Esophagus squamous epithelium (tissue), 4 donors: ENCODE results near the gene GPR3.

Experiments
- CTCF ChIP-seq, 6 experiments: fragments of 450-650 bp in 4 of 6; fragments of 200-600 bp in 2 of 6; sonication (generic) in 2 of 6; IDR thresholded peaks; one replicate each; pipeline ENCODE4 v1.5.1; 2016 to 2019; ENCODE audit warnings: antibody characterized with exemption in 6 of 6, mild to moderate bottlenecking in 4 of 6, moderate library complexity in 4 of 6
- POLR2A ChIP-seq, 4 donors: fragments of 450-650 bp; IDR thresholded peaks; one replicate each; pipeline ENCODE4 v1.6.1; 2017; ENCODE audit warnings: antibody characterized with exemption in 4 of 4, mild to moderate bottlenecking in 4 of 4, moderate library complexity in 3 of 4

DNA sequence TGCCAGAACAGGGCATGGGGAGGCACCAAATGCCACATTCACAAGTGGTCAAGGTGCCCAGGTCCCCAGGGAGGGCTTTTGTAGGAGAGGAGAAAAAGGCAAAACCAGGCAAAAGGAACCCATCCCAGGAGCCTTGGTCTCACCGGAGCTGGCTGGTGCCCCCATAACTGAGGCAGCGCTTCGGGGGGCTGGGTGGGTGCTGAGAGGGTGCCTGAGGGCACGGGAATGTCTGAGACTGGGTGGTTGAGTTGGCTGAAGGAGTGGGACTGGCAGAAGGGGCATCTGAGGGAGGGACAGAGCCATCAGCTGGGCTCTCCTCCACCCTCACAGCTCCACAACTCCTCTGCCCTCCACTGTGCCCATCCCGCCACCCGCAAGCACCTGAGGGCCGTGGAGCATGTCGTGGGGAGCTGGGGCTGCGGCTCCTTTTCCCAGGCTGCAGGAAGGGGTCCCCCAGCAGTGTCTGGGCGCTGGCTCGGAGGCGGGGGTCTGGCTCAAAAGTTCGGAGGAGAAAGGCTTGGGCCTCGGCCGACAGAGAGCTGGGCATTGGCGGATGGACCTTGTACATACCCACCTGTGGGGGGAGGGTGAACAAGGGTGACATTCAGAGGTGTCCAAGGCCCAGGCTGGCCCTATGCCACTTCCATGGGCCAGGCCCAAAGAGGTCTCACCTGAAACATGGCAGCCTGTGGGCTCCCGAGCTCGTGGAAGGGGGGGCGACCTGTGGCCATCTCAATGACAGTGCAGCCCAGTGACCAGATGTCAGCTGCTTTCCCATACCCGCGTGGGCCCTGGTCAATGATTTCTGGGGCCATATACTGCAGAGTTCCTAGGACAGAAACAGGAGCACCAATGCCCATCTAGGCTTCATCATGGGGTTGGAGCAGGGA is 34.1 kb upstream of the GPR3 start:
- TF ChIP-seq CTCF (IDR thresholded peaks at IDR 0.05) (no peak), POLR2A (IDR thresholded peaks at IDR 0.05) (no peak)
